ENCODE measurements around the gene NUP93.

GRCh38 chr16:56779906-56780305 is 50.0 kb downstream of the NUP93 start:
- TF ChIP-seq CTCF (IDR thresholded peaks at IDR 0.05 in 8 of 11, conservative IDR thresholded peaks at IDR 0.05 in 3 of 11) (no peak), POLR2A (IDR thresholded peaks at IDR 0.05) (no peak), POLR2AphosphoS5 (IDR thresholded peaks at IDR 0.05) (no peak)

Data from spleen (tissue), 7 donors.